ENCODE measurements around the gene SLC30A2. TPM values are rescaled to one million over a fixed set of nuclear protein-coding genes. Genes with fewer than 3 reads are reported as not detected.

Gene SLC30A2
- total RNA-seq, 2 experiments from 2014 or later: not detected

GRCh38 chr1:26025517-26025916, 20.4 kb downstream of the SLC30A2 start:
- H3K4me3 Mint-ChIP-seq: no peak overlapping the region
- peaks cover 1% of the 10 kb centered on the region for H3K4me1 Mint-ChIP-seq
- no peaks in the 10 kb centered on the region for H3K36me3 Mint-ChIP-seq
- H3K9me3 Mint-ChIP-seq: no peaks in the 10 kb centered on the region
- DNase-seq: no peak
- no peak overlapping the region for H3K27ac Mint-ChIP-seq
- H3K27me3 Mint-ChIP-seq: peaks cover 4% of the 10 kb centered on the region

- Mint-ChIP-seq H3K27me3 (peaks cover 4% of the 10 kb centered on the region), H3K36me3 (no peaks in the 10 kb centered on the region), H3K4me3 (no peak overlapping the region)
Observed at GRCh38 chr1:26025060-26025459, 20.9 kb downstream of the SLC30A2 start.

GRCh38 chr1:26023826-26024225, 22.1 kb downstream of the SLC30A2 start:
- no peaks in the 10 kb centered on the region for H3K9me3 Mint-ChIP-seq
- H3K27ac Mint-ChIP-seq: no peak overlapping the region
- H3K4me3 Mint-ChIP-seq: no peak overlapping the region
- no peak for DNase-seq
- no peaks in the 10 kb centered on the region for H3K36me3 Mint-ChIP-seq
- peaks cover 4% of the 10 kb centered on the region for H3K27me3 Mint-ChIP-seq
- H3K4me1 Mint-ChIP-seq: peaks cover 8% of the 10 kb centered on the region

More at GRCh38 chr1:26025060-26025459, 20.9 kb downstream of the SLC30A2 start:
- peaks cover 1% of the 10 kb centered on the region for H3K4me1 Mint-ChIP-seq
- DNase-seq: no peak
- H3K27ac Mint-ChIP-seq: no peak overlapping the region
- H3K9me3 Mint-ChIP-seq: no peaks in the 10 kb centered on the region

GRCh38 chr1:26023009-26023408, 22.9 kb downstream of the SLC30A2 start:
- H3K27me3 Mint-ChIP-seq: peaks cover 4% of the 10 kb centered on the region
- H3K27ac Mint-ChIP-seq: no peak overlapping the region
- no peaks in the 10 kb centered on the region for H3K36me3 Mint-ChIP-seq
- H3K9me3 Mint-ChIP-seq: no peaks in the 10 kb centered on the region
- DNase-seq: no peak
- H3K4me3 Mint-ChIP-seq: no peak overlapping the region
- peaks cover 8% of the 10 kb centered on the region for H3K4me1 Mint-ChIP-seq

- DNase-seq: no peak
- no peak overlapping the region for H3K4me3 Mint-ChIP-seq
- H3K4me1 Mint-ChIP-seq: peaks cover 8% of the 10 kb centered on the region
- no peaks in the 10 kb centered on the region for H3K36me3 Mint-ChIP-seq
- no peak overlapping the region for H3K27ac Mint-ChIP-seq
- H3K27me3 Mint-ChIP-seq: peaks cover 4% of the 10 kb centered on the region
- no peaks in the 10 kb centered on the region for H3K9me3 Mint-ChIP-seq
Observed at GRCh38 chr1:26022404-26022779, 23.5 kb downstream of the SLC30A2 start.

GRCh38 chr1:26021647-26022403, 24.1 kb downstream of the SLC30A2 start, which contains the start of gene EXTL1:
Gene EXTL1 (plus strand): TSS chr1:26021775. CDS start chr1:26022647, 872 bp downstream.
- Mint-ChIP-seq H3K4me3 (no peak within 1 kb of the TSS), H3K27ac (no peak within 1 kb of the TSS)

GRCh38 chr1:26020941-26021646, 24.8 kb downstream of the SLC30A2 start:
- no peaks in the 10 kb centered on the region for H3K36me3 Mint-ChIP-seq
- DNase-seq: no peak
- H3K27me3 Mint-ChIP-seq: peaks cover 4% of the 10 kb centered on the region
- no peak overlapping the region for H3K27ac Mint-ChIP-seq
- H3K9me3 Mint-ChIP-seq: no peaks in the 10 kb centered on the region
- H3K4me1 Mint-ChIP-seq: peaks cover 21% of the 10 kb centered on the region
- H3K4me3 Mint-ChIP-seq: no peak overlapping the region

More at GRCh38 chr1:26021647-26022403, 24.1 kb downstream of the SLC30A2 start, which contains the start of gene EXTL1:
- Mint-ChIP-seq H3K27me3 (peaks cover 4% of the 10 kb centered on the region), H3K9me3 (no peaks in the 10 kb centered on the region), H3K36me3 (no peaks in the 10 kb centered on the region), H3K4me1 (peaks cover 14% of the 10 kb centered on the region)
- no peak for DNase-seq

GRCh38 chr1:26020330-26020768, 25.6 kb downstream of the SLC30A2 start:
- Mint-ChIP-seq H3K27ac (no peak overlapping the region), H3K4me3 (no peak overlapping the region), H3K27me3 (peaks cover 4% of the 10 kb centered on the region), H3K9me3 (no peaks in the 10 kb centered on the region), H3K36me3 (no peaks in the 10 kb centered on the region), H3K4me1 (peaks cover 21% of the 10 kb centered on the region)
- DNase-seq: no peak

- Mint-ChIP-seq H3K36me3 (no peaks in the 10 kb centered on the region), H3K9me3 (no peaks in the 10 kb centered on the region), H3K27me3 (peaks cover 4% of the 10 kb centered on the region), H3K27ac (no peak overlapping the region), H3K4me1 (peaks cover 21% of the 10 kb centered on the region), H3K4me3 (no peak overlapping the region)
- no peak for DNase-seq
Observed at GRCh38 chr1:26019641-26020315, 26.1 kb downstream of the SLC30A2 start.

- no peaks in the 10 kb centered on the region for H3K36me3 Mint-ChIP-seq
- no peak overlapping the region for H3K27ac Mint-ChIP-seq
Observed at GRCh38 chr1:26017606-26018005, 28.3 kb downstream of the SLC30A2 start.

GRCh38 chr1:26016953-26017545, 28.9 kb downstream of the SLC30A2 start:
- H3K4me3 Mint-ChIP-seq: no peak overlapping the region
- peaks cover 4% of the 10 kb centered on the region for H3K27me3 Mint-ChIP-seq
- no peak overlapping the region for H3K27ac Mint-ChIP-seq
- no peaks in the 10 kb centered on the region for H3K36me3 Mint-ChIP-seq
- no peaks in the 10 kb centered on the region for H3K9me3 Mint-ChIP-seq
- peak; percentile 26 for DNase-seq
- H3K4me1 Mint-ChIP-seq: peaks cover 21% of the 10 kb centered on the region

More at GRCh38 chr1:26017606-26018005, 28.3 kb downstream of the SLC30A2 start:
- Mint-ChIP-seq H3K27me3 (peaks cover 4% of the 10 kb centered on the region), H3K4me3 (no peak overlapping the region), H3K9me3 (no peaks in the 10 kb centered on the region), H3K4me1 (peaks cover 21% of the 10 kb centered on the region)
- DNase-seq: no peak

GRCh38 chr1:26016258-26016952, 29.5 kb downstream of the SLC30A2 start:
- Mint-ChIP-seq H3K27ac (no peak overlapping the region), H3K9me3 (no peaks in the 10 kb centered on the region), H3K27me3 (peaks cover under 1% of the 10 kb centered on the region), H3K4me1 (peaks cover 21% of the 10 kb centered on the region), H3K4me3 (no peak overlapping the region), H3K36me3 (no peaks in the 10 kb centered on the region)
- no peak for DNase-seq

GRCh38 chr1:26015358-26015757, 30.6 kb downstream of the SLC30A2 start:
- Mint-ChIP-seq H3K9me3 (no peaks in the 10 kb centered on the region), H3K4me3 (no peak overlapping the region), H3K4me1 (peaks cover 21% of the 10 kb centered on the region), H3K27ac (no peak overlapping the region), H3K36me3 (no peaks in the 10 kb centered on the region), H3K27me3 (no peaks in the 10 kb centered on the region)
- no peak for DNase-seq

GRCh38 chr1:26014179-26014578, 31.7 kb downstream of the SLC30A2 start:
- DNase-seq: no peak
- Mint-ChIP-seq H3K27me3 (no peaks in the 10 kb centered on the region), H3K27ac (no peak overlapping the region), H3K4me1 (peaks cover 13% of the 10 kb centered on the region), H3K36me3 (no peaks in the 10 kb centered on the region), H3K9me3 (no peaks in the 10 kb centered on the region), H3K4me3 (no peak overlapping the region)

Measured in activated naive CD8-positive, alpha-beta T cell treated with anti-CD3 and anti-CD28 coated beads for 36 hours (primary cell).